Esophagus squamous epithelium (tissue), 5 donors: ENCODE data around the gene PFKFB4. TPM values are rescaled to one million over a fixed set of nuclear protein-coding genes. Genes with fewer than 3 reads are reported as not detected.

ENCODE experiments used
- DNase-seq: peaks from one replicate; lab custom pipeline; 2025; lab: John Stamatoyannopoulos, UW
- H3K27ac ChIP-seq, 4 donors: fragments of 200-600 bp; sonication (generic); one replicate each; pipeline ENCODE4 v1.5.1; 2016 to 2019; ENCODE audit warnings: mild to moderate bottlenecking in 1 of 4
- H3K27me3 ChIP-seq, 4 donors: fragments of 200-600 bp; sonication (generic); 1 replicate in 3 of 4; 2 replicates in 1 of 4; pipeline versions ENCODE4 v1.5.1 to v1.6.0; 2017 to 2021; ENCODE audit warnings: antibody characterized with exemption in 1 of 4
- H3K36me3 ChIP-seq, 3 donors: fragments of 200-600 bp; sonication (generic); one replicate each; pipeline ENCODE4 v1.5.1; 2016 to 2019
- H3K4me1 ChIP-seq, 3 donors: fragments of 200-600 bp; sonication (generic); one replicate each; pipeline ENCODE4 v1.5.1; 2017 to 2019
- H3K4me3 ChIP-seq, 4 donors: fragments of 200-600 bp; sonication (generic); 1 replicate in 3 of 4; 2 replicates in 1 of 4; pipeline ENCODE4 v1.5.1; 2016 to 2019; ENCODE audit warnings: mild to moderate bottlenecking in 2 of 4, moderate library complexity in 1 of 4
- H3K9me3 ChIP-seq, 3 donors: fragments of 200-600 bp; sonication (generic); one replicate each; pipeline ENCODE4 v1.5.1; 2016 to 2019
- POLR2A ChIP-seq, 4 donors: fragments of 450-650 bp; IDR thresholded peaks; one replicate each; pipeline ENCODE4 v1.6.1; 2017; ENCODE audit warnings: antibody characterized with exemption in 4 of 4, mild to moderate bottlenecking in 4 of 4, moderate library complexity in 3 of 4
- WGBS, 2 donors: methylation state at CpG; one replicate each; pipeline ENCODE4 v1.1.5; 2018; 5-methylcytosine and 5-hydroxymethylcytosine counted together
- intact Hi-C: fragments of 100-400 bp; cut with DNase I; formaldehyde crosslinking; loops from one replicate; pipeline ENCODE4 v1.15.0; 2022
- total RNA-seq, 4 donors: library from RNA; depleted of rRNA; stranded (reverse); fragments of >200 nt; gene quantifications; one replicate each; pipeline ENCODE4 v1.1.0, GENCODE V29; 2016
- TF ChIP-seq, protein P1 (sequence below), 6 experiments: fragments of 450-650 bp in 4 of 6; fragments of 200-600 bp in 2 of 6; sonication (generic) in 2 of 6; IDR thresholded peaks; one replicate each; pipeline ENCODE4 v1.5.1; 2016 to 2019; ENCODE audit warnings: antibody characterized with exemption in 6 of 6, mild to moderate bottlenecking in 4 of 6, moderate library complexity in 4 of 6
- donor health status: DM: yes; HTN: yes; CAD: no.

The PFKFB4 gene
- total RNA-seq, 4 donors from 2014 or later, result 6.7 to 10.2 (median 8.0) TPM

DNA sequence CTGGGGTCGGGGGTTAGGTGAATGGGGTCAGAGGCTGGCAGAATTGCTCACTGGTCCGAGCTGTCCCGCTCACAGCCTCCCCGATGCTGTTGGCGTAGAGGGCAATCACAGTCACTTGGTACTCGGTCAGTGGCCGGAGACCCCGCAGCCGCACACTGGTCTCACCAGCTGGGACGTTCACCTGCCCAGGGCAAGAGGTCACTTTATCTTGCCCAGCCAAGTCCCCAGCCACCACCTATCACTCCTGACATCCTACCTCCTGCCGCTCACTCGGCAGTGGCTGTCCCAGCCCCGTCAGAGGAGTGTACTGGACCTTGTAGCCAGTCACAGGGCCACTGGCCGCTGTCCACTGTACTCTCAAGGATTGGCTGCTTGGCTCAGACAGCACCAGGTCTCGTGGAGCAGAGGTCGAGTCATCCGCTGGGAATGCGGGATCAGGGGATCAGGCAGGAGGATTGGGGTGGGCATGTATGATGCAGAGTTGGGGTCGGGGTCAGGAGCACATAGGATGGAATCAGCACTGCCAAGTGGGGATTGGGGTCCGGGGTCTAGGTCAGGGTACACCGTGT lies 36.0 kb upstream of the PFKFB4 start:
- H3K4me3 ChIP-seq, result no peak overlapping the region
- H3K4me1 ChIP-seq, result peaks cover 26 to 65% (median 36%) of the 10 kb centered on the region in 3 donors
- H3K9me3 ChIP-seq, result no peaks in the 10 kb centered on the region
- intact Hi-C loops, result no loop called here
- DNase-seq, result no peak
- no peak overlapping the region for H3K27ac ChIP-seq
- WGBS, 2 donors, result 80 to 82% methylated on average over 11 to 12 of the region's 21 CpGs
- H3K36me3 ChIP-seq, result peaks cover 0 to 46% (median 0%) of the 10 kb centered on the region in 3 donors
- TF ChIP-seq POLR2A (IDR thresholded peaks at IDR 0.05), result no peak
- TF ChIP-seq, protein P1, sequence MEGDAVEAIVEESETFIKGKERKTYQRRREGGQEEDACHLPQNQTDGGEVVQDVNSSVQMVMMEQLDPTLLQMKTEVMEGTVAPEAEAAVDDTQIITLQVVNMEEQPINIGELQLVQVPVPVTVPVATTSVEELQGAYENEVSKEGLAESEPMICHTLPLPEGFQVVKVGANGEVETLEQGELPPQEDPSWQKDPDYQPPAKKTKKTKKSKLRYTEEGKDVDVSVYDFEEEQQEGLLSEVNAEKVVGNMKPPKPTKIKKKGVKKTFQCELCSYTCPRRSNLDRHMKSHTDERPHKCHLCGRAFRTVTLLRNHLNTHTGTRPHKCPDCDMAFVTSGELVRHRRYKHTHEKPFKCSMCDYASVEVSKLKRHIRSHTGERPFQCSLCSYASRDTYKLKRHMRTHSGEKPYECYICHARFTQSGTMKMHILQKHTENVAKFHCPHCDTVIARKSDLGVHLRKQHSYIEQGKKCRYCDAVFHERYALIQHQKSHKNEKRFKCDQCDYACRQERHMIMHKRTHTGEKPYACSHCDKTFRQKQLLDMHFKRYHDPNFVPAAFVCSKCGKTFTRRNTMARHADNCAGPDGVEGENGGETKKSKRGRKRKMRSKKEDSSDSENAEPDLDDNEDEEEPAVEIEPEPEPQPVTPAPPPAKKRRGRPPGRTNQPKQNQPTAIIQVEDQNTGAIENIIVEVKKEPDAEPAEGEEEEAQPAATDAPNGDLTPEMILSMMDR (IDR thresholded peaks at IDR 0.05), result no peak
- peaks cover 0 to 28% (median 0%) of the 10 kb centered on the region in 4 donors for H3K27me3 ChIP-seq

DNA sequence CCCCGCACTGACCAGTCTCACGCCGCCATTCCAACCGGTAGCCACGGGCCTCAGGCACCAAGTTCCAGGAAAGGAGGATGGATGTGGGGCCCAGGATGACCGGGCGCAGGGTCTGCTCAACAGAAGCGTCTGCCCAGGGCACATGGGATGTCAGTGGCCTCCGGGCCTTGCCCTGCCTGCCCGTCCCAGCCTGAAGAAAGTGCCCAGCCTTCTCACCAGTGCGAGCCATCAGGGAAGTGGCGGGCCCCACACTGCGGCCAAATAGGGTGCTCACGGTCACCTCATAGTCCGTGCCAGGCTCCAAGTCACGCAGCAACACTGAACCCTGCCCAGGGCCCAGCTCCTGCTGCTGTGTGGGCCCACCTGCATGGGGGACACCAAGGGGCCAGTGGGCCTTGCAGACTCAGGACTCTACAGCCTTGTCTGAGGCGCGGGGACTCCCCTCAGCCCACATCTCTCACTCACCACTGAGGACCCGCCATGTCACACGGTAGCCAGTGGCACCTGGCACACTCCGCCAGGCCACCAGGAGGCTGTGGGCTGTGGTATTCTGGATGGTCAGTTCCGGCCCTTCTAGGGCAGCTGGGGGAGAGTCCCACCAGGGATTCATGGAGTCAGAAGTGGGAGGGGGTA lies 35.4 kb upstream of the PFKFB4 start:
- no peaks in the 10 kb centered on the region for H3K9me3 ChIP-seq
- 85 to 100% methylated on average over 4 to 8 of the region's 22 CpGs for WGBS, 2 donors
- intact Hi-C loops, result no loop called here
- H3K4me1 ChIP-seq, result peaks cover 23 to 59% (median 31%) of the 10 kb centered on the region in 3 donors
- peaks cover 0 to 50% (median 3%) of the 10 kb centered on the region in 3 donors for H3K36me3 ChIP-seq
- no peak for DNase-seq
- H3K27me3 ChIP-seq, result peaks cover 0 to 28% (median 0%) of the 10 kb centered on the region in 4 donors
- no peak overlapping the region for H3K27ac ChIP-seq
- H3K4me3 ChIP-seq, result no peak overlapping the region
- TF ChIP-seq, protein P1 (IDR thresholded peaks at IDR 0.05), result no peak
- no peak for TF ChIP-seq POLR2A (IDR thresholded peaks at IDR 0.05)

DNA sequence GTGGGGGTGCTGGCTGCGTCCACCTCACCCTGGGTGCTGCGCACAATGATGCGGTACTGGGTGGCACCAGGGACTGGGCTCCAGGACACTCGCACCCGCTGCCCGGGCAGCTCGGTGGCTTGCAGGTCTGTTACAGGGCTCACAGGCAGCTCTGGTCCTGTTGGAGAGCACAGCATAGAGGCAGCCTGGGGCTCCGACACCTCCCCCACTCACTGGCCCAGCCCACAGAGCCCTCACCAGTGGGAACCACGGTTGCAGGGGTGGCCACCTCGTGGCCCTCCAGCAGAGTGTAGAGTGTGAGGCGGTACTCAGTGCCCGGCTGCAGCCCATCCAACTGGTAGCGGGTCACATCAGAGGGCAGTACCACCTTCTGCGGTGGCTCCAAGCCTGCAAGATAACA lies 34.8 kb upstream of the PFKFB4 start:
- H3K27ac ChIP-seq, result no peak overlapping the region
- intact Hi-C loops, result no loop called here
- peaks cover 23 to 53% (median 31%) of the 10 kb centered on the region in 3 donors for H3K4me1 ChIP-seq
- H3K9me3 ChIP-seq, result no peaks in the 10 kb centered on the region
- WGBS, 2 donors, result 89 to 100% methylated on average over 2 to 7 of the region's 14 CpGs
- no peak for DNase-seq
- no peak overlapping the region for H3K4me3 ChIP-seq
- peaks cover 0 to 28% (median 0%) of the 10 kb centered on the region in 4 donors for H3K27me3 ChIP-seq
- H3K36me3 ChIP-seq, result peaks cover 0 to 56% (median 5%) of the 10 kb centered on the region in 3 donors
- TF ChIP-seq, protein P1 (IDR thresholded peaks at IDR 0.05), result no peak
- TF ChIP-seq POLR2A (IDR thresholded peaks at IDR 0.05), result no peak

DNA sequence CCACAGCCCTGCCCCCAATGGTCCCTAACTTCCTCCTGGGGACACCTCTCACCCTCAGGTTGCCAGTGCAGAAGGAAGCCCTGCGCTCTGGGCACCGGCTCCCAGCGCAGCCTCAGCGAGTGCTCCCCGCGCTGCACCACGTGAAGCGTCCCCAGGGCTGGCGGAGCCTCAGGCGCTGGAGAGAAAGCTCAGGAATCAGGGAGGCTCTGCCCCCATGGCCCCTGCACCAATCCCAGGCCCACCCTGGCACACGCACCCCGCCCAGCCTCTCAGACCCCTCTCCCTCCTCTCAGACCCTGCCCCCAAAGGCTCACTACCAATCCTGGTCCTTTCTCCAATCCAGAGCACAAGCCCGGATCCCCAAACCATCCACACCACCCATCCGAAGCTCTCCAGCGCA lies 31.6 kb upstream of the PFKFB4 start:
- H3K36me3 ChIP-seq, result peaks cover 3 to 88% (median 11%) of the 10 kb centered on the region in 3 donors

More for the DNA sequence above, 31.6 kb upstream of the PFKFB4 start:
- H3K4me3 ChIP-seq, result no peak overlapping the region
- 82% methylated on average over 5 of the region's 15 CpGs; no CpG with 5 or more reads in 1 of the 2 donors for WGBS, 2 donors
- no peak for TF ChIP-seq POLR2A (IDR thresholded peaks at IDR 0.05)
- TF ChIP-seq, protein P1 (IDR thresholded peaks at IDR 0.05), result no peak
- H3K4me1 ChIP-seq, result peaks cover 0 to 21% (median under 1%) of the 10 kb centered on the region in 3 donors
- intact Hi-C loops, result no loop called here
- H3K27me3 ChIP-seq, result peaks cover 0 to 6% (median 0%) of the 10 kb centered on the region in 4 donors
- H3K9me3 ChIP-seq, result no peaks in the 10 kb centered on the region
- no peak overlapping the region for H3K27ac ChIP-seq
- no peak for DNase-seq
